NCI-H2196 (cell line): ENCODE results near the gene ANKS1A.
A peak's percentile ranks its signal among the peaks of the same experiment; 100 is the strongest.
"Not testable (repeated sequence)": the region's sequence is repeated elsewhere in the genome, so short reads cannot be mapped to it uniquely, and the experiment has no call there.

Experiments
- DNase-seq: peaks from one replicate; lab custom pipeline; 2025; ENCODE audit not compliant: unreplicated experiment; lab: John Stamatoyannopoulos, UW

ANKS1A gene

DNA sequence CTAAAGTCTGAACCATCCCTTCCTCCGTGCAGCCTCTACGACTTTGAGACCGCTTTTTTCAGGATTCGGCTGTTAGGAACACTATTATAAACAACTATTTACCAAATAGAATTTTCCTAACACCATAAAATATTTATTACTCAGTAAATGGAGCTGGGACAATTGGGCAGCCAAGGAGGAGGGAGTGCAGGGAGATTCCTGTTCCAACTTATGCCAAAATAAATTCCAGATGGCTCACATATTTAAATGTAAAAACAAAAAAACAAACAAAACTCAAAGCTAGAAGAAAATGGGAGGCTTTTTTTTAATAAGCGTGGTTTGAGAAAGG lies 204.0 kb downstream of the ANKS1A start:
- DNase-seq = no peak

DNA sequence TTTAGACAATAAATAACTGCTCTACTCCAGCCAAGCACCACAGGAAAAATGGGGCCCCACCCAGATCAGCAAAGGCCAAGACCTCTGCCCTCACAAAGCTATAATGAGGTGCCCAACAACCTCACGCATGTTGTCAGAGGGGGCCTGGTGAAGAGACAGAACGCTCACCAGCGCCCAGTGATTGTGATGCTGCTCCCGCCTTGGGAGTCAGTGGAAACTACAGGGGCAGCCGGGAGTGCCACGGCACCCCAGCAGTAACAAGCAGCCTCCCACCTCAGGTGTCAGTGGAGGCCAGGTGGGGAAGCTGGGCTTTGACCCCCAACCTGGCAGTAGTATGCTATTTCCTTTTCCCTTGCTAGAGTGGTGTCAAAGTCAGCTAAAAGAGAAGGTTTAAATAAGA lies 204.7 kb downstream of the ANKS1A start:
- DNase-seq = no peak

DNA sequence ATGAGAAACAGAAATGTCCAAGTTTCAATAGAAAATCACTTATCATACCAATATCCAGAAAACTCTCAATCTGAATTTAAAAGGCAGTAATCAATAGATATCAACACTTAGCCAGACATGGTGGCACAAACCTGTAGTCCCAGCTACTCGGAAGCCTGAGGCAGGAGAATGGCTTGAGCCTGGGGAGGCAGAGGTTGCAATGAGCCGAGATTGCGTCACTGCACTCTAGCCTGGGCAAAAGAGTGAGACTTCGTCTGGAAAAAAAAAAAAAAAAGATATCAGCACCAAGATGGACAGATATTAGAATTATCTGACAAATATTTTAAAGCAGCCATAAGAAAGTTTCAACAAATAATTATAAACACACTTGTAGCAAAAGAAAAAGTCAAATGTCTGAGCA lies 205.1 kb downstream of the ANKS1A start:
- DNase-seq = no peak

DNA sequence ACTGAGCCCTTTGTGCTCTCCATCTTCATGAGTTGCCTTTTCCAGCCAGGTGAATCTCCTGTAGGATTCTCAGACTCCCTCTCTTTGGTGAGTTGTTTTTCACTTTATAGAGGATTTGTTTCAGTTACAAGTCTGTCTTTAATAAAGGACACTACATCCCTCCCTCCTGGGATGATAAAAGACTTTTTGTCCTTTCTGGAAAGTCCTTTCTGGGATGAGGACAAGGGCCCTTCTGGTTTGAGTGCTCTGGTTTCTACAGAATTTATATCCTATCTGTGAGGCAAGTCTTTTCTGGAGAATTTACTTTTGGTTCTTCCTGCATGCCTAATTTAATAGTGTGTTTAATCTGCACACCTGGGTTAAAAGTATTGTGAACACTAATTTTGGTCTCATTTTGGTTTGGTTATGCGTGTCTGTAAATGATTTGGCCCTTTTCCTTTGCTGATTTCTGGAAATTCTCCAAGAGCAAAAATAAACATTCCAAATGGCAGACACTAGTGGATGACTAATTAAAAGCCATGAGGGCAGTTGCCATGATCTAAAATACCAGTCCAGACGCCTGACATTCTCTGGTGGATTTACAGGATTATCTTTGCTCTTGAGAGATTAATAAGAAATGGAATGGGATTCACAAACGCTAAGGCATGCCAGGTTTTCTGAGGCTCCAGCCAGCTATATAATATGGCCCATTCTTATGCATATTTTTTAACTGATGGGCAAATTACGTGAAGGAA lies 207.2 kb downstream of the ANKS1A start:
- DNase-seq = peak; percentile 38

DNA sequence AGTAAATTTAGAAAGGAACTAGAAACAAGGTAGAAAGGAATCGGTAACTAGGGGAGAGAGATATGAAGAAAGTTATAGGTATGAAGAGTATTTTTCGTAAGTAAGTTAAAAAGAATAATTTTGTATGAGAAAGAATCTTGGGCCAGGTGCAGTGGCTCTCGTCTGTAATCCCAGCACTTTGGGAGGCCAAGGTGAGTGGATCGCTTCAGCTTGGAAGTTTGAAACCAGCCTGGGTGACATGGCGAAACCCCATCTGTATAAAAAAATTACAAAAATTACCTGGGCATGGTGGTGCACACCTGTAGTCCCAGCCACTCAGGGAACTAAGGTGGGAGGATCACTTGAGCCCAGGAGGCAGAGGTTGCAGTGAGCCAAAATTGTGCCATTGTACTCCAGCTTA lies 210.1 kb downstream of the ANKS1A start:
- DNase-seq = no peak

DNA sequence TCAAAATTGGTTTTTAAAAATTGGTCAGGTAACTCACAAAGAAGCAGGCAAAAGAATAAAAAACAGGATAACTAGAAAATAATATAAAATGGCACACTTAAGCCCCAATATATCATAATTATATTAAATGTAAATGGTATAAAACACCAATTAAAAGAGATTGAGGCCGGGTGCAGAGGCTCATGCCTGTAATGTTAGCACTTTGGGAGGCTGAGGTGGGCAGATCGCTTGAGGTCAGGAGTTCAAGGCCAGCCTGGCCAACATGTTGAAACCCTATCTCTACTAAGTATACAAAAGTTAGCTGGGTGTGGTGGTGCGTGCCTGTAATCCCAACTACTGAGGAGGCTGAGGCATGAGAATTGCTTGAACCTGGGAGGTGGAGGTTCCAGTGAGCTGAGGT lies 216.0 kb downstream of the ANKS1A start:
- DNase-seq = no peak

DNA sequence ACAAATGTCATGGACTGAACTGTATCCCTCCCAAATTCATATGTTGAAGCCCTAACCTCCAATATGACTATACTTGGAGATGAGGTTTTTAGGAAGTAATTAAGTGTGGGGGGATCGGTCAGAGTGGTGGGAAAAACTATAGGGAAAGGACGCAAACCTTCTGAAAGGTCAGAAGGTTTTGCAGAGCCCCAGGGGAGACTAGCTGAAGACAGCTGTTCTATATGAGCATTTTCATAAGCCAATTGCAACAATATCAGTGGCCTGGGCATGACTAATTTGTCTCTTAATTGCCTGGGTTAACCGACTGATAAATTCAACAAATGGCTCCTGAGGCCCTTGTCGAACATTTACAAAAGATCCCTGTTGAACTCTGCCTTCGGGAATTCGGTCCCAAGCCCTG lies 217.0 kb downstream of the ANKS1A start:
- not testable (repeated sequence) for DNase-seq

DNA sequence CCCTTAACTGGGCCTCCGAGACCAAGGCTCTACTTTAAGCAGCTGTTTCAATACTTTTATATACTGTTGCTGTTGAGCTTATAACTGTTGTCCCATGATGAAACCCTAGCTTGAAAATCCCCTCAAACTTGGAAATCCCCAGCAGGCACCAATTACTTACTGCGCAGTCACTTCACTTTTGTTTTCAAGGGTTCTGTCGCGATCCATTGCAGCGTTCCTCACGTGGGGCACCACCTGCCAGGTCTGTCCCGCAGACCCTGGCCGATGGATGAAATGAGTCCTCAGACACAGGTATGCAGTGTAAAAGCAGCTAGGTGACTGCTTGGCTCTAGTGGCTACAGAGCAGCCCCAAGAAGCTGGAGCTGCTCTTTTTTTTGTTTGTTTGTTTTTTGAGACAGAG lies 218.2 kb downstream of the ANKS1A start:
- not testable (repeated sequence) for DNase-seq

DNA sequence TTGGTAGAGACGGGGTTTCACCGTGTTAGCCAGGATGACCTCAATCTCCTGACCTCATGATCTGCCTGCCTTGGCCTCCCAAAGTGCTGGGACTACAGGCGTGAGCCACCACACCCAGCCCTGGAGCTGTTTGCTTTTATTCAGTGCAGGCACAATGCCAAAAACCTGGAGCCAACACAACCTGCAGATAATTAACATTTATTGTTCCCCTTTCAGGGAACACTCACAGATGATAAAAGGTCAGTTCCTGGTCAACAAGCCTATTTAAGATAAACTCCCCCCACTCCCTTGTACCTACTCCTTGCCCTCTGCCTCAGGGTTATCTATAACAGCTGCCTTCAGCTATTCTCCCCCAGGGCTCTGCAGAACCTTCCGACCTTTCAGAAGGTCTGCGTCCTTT lies 218.7 kb downstream of the ANKS1A start:
- peak; percentile 7 for DNase-seq

DNA sequence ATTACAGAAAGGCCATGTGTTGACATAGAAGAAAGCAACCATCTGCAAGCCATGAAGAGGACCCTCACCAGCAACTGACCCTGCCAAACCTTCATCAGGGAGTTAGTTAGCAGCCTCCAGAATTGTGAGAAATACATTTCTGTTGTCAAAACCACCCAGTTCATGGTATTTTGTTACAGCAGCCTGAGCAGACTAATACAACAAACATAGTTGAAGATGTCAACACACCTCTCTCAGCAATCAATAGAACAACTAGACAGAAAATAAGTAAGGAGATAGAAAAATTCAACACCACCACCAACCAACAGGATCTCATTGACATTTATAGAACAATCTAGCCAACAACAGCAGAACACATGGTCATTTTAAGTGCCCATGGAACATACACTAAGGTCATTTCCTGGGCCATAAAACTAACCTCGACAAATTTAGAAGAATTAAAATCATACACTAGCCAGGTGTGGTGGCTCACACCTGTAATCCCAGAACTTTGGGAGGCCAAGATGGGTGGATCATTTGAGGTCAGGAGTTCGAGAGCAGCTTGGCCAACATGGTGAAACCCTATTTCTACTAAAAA lies 219.3 kb downstream of the ANKS1A start:
- no peak for DNase-seq

DNA sequence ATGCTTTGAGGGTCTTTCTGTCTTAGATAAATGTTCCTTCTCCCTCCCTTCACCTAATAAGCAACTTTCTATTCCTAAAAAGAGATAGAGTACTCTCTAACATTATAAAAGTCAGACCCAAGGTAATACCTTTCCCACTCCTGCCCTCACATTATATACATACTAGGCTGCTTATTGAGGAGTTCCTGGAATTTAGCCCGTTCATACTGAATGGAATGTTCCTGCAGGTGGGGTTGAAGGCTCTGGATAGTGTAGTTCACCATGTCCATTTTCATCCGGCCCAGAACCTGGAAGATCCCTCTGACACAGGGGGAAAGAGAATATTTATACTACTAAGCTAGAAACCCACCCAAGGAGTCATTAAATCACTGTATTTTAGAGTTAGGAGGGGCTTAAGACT lies 231.7 kb downstream of the ANKS1A start:
- no peak for DNase-seq

DNA sequence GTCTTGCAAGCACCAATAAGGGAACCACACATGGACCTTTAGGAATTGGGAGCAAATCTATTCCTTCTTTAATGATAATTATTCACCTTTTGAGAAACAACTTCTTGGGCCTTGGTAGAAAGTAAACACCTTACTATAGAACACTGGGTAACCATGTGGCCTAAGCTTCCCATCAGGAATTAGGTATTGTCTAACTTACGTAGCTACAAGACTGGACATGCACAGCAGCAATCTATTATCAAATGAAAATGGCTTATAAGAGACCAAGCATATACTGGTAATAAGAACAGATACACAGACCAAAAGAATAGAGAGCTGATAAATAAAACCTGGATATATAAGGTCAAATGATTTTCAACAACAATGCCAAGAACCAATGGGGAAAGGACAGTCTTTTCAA lies 235.3 kb downstream of the ANKS1A start:
- no peak for DNase-seq

DNA sequence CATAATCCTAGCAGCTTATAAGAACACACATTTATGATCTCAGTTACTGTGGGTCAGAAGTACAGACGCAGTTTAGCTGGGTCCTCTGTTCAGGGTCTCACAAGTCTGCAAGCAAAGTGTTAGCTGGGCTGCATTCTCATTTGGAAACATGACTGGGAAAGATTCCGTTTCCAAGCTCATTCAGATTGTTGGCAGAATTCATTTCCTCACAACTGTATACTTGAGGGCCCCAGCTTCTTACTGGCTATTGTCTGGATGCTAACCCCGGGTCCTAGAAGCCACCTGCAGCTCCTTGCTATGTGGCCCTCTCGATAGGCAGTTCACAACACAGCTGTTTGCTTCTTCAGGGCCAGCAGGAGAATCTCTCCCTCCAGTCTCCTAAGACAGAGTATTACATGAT lies 239.0 kb downstream of the ANKS1A start:
- no peak for DNase-seq

DNA sequence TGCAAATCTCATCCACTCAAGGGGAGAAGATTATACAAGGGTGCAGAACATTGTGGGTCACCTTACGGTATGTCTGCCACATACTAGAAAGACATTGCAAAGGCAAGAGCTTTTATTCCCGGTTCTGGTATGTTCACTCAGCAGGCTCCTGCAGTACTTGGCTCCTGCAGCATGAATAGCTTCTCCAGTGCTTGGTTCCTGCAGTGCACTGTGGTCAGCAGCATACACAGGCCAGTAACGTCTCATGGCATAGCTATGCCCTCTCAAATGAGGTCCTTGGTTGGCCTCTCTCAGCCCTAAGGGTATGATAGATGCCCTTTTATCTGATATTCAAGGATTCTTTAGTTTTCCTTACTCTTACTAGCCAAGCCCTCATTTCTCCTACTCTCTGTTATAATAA lies 239.4 kb downstream of the ANKS1A start:
- no peak for DNase-seq

DNA sequence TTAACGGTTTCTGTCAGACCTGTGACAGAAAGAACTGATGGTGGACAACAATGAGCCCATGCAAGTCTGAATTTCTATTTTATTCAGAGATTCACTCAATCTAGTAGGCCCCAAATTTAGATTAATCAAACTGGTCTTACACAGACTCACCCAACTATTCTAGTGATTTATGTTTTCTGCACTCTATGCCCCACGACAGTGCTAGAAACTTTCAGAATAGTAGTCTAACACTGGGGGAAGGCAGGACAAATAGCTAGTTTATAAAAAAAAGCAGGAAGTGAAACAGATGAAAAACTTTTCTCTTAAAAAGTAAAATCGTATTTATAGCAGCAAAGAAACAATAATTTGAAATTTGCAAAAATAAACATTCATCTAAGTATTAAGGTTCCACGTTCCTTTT lies 247.1 kb downstream of the ANKS1A start:
- DNase-seq = no peak

DNA sequence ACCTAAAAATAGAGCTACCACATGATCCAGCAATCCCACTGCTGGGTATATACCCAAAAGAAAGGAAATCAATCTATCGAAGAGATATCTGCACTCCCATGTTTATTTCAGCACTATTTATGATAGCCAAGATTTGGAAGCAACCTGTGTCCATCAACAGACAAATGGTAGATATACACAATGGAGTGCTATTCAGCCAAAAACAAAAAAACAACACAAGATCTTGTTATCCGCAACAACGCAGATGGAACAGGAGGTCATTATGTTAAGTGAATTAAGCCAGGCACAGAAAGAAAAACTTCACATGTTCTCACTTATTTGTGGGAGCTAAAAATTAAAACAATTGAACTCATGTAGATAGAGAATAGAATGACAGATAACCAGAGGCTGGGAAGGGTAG lies 249.1 kb downstream of the ANKS1A start:
- not testable (repeated sequence) for DNase-seq

DNA sequence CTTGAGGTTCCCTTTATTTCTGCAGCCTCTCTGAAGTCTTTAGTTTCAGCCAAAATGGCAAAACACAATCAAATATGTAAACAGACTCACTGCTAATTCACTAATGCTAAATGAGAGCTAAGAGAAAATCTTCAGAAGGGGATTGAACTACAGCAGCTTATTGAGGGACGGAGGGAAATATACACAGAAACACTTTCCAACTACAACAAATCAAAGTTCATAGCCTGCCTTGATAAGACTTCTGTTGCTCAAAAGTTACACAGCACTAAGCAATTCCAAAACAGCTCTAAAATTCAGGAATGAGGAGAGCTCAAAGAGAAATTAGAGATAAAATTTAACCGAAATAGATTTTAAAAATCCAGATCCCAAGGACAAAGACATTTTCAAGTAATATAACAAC lies 250.4 kb downstream of the ANKS1A start:
- DNase-seq = no peak

DNA sequence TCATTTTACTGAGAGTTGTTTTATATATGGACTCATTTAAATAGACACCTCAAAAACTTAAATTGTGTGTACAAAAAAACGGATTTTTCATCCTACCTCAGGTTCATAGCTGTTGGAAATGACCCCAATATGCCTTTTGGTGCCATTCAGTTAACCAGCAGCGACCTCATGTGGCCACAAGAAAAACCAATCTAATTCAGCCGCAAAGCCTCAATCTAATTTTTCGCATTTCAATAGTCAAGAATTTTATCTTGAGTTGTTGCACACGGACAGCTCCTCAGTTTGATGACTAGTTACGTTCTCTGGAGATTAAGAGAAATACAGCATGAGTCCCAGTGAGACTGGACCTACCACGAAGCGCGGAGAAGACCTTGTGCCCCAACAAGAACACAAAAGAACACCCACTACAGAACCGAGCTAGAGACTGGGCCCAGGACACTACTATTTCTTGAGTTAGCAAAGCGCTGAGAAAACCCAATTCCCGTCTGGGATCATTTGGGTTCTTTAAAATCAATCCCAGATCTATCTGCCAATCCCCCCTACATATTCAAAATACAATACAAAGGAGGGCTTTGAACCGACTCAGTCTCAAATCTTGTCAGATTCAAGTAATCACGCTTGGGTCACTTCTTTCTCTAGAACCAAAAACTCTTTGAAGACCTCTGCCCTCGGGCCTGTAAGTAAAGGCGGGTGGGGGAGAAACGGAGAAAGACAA lies 251.0 kb downstream of the ANKS1A start:
- peak; percentile 67 for DNase-seq

DNA sequence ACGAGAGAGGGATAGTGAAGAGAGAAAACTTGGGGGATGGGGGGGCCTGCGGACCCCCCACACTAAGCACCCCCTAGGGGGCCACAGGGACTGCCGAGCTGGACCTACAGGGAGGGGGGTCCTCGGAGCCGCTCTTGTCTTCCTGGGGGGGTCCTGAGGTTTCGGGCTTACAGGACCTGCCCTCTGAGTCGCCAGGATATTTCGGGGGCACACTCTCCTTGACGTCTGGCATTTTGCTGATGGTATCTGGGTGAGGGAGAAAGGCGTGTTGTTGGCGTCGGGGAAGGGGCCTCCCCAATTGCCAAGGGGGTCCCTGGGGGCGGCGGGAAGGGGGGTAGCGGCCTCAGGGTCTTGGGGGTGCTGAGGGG lies 251.6 kb downstream of the ANKS1A start:
- no peak for DNase-seq
